Activated T-cell treated with anti-CD3 and anti-CD28 coated beads, Interleukin-2, amount 50 U/mL, for 1 hour (primary cell): ENCODE measurements around the gene EPB41L3.

Source experiments
- DNase-seq: peaks from one replicate; pipeline ENCODE4 v3.0.0-alpha.2; 2020

Gene EPB41L3

GRCh38 chr18:5397102-5397501 lies 146.7 kb downstream of the EPB41L3 start:
- DNase-seq: no peak

- DNase-seq: no peak
Measured at GRCh38 chr18:5395860-5396448, 147.8 kb downstream of the EPB41L3 start.

- no peak for DNase-seq
Measured at GRCh38 chr18:5393779-5394178, 150.0 kb downstream of the EPB41L3 start.

GRCh38 chr18:5391409-5391808 lies 152.4 kb downstream of the EPB41L3 start:
- no peak for DNase-seq

GRCh38 chr18:5389356-5389755 lies 154.4 kb downstream of the EPB41L3 start:
- DNase-seq: no peak

GRCh38 chr18:5388896-5389295 lies 154.9 kb downstream of the EPB41L3 start:
- DNase-seq: no peak

- DNase-seq: no peak
Measured at GRCh38 chr18:5380586-5380985, 163.2 kb downstream of the EPB41L3 start.

GRCh38 chr18:5376986-5377385 lies 166.8 kb downstream of the EPB41L3 start:
- no peak for DNase-seq

- no peak for DNase-seq
Measured at GRCh38 chr18:5370332-5370731, 173.5 kb downstream of the EPB41L3 start.

GRCh38 chr18:5369513-5369912 lies 174.3 kb downstream of the EPB41L3 start:
- no peak for DNase-seq

GRCh38 chr18:5365443-5365842 lies 178.4 kb downstream of the EPB41L3 start:
- no peak for DNase-seq

- no peak for DNase-seq
Measured at GRCh38 chr18:5350636-5351035, 193.2 kb downstream of the EPB41L3 start.
